NCI-H2171 treated with DMSO at 0.1 percent for 48 hours (cell line): Measurements from ENCODE around the gene GAS2L1.
A peak's percentile ranks its signal among the peaks of the same experiment; 100 is the strongest.

ENCODE experiments used
- DNase-seq: peaks from one replicate; lab custom pipeline; 2025; lab: John Stamatoyannopoulos, UW

GAS2L1 gene

DNA sequence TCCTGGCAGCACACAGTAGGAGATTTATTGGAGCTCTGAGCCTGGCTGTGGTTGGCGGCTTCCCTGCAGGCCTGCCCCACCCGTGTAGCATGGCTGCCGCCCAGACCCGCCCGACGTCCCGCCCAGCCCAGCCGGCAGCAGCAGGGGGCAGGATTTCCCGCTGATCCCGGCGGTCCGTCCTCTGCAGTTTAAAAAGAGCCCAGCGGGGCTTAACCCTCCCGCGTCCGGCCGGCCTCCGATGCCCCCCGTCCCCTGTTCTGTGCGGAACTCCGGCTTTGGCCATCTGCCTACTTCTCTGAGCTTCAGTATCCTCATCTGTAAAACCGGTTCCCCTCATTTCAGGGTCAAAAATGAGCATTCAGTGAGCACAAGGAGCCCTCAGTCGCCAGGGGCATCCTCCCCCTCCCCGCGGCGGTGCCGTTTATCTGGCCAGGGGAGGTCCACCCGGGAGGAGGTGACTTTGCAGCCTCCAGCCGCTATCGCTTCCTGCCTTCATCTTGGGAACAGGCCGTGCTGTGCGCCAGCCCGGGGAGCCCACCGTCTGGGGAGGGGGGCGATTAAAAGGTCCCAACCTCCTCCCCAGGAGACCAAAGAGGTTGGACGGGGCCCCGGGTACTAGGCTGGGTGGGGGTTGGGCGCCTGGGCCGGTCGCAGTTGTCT, at the start of gene GAS2L1:
GAS2L1 (plus strand) TSS at position 476 of the 660 bp plus-strand sequence. CDS start 1,456 bp downstream, outside the sequence.
- peak; percentile 73 for DNase-seq

GRCh38 chr22:29257751-29258181, 48.7 kb upstream of the GAS2L1 start:
- DNase-seq: no peak

GRCh38 chr22:29258407-29259252, 47.8 kb upstream of the GAS2L1 start:
- no peak for DNase-seq

DNA sequence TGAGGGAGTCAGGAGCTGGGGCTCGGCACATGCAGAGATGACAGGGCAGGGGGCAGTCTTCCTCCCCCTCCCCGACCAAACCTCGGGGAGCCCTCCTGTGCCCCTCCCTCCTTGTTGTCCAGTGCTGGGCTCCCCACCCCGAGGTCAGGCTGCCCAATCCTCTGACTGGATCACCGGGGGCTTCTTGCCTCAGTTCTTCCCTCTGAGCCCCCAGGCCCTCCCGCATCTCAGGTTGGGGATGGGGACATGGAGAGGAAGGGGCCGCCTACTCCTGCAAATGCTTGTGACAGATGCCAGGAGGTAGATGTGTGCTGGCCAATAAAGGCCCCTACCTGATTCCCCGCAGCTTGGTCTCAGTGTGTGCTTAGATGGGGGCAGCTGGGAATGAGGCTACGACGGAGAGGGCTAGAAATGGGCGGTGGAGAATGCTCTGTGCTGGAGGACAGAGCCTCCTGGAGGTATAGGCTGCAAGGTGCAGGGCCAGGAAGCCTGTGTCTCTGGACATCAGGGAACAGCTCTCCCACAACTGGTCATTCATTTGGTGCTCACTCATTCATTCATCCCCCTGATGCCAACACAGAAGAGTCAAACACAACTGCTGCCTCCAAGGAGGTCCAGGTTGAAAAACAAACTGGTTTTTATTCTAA, 47.1 kb upstream of the GAS2L1 start:
- no peak for DNase-seq

DNA sequence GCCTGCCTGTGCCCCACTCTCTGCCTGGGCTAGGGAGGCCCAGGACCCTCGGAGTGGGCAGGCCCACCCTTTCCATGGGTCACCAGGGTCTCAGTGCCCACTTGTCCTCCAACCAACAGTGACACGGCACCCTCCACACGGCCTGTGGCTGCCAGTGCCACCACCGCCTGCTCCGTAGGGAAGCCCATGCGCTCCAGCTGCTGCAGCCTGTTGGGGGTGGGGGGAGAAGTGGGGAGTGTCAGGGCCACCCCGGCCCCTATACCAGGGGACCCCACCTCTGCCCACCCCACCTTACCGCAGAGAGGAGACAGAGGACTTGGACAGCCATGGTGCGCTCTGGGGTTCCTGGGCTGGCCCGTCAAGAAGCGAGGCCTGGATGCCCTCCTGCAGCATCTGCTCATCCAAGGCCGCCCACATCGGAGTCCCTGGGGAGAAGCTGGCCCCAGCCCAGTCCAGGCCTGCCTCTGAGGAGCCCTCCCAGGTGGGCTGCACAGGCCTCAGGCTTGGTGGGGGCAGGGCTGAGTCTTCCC, 46.4 kb upstream of the GAS2L1 start:
- DNase-seq: no peak

DNA sequence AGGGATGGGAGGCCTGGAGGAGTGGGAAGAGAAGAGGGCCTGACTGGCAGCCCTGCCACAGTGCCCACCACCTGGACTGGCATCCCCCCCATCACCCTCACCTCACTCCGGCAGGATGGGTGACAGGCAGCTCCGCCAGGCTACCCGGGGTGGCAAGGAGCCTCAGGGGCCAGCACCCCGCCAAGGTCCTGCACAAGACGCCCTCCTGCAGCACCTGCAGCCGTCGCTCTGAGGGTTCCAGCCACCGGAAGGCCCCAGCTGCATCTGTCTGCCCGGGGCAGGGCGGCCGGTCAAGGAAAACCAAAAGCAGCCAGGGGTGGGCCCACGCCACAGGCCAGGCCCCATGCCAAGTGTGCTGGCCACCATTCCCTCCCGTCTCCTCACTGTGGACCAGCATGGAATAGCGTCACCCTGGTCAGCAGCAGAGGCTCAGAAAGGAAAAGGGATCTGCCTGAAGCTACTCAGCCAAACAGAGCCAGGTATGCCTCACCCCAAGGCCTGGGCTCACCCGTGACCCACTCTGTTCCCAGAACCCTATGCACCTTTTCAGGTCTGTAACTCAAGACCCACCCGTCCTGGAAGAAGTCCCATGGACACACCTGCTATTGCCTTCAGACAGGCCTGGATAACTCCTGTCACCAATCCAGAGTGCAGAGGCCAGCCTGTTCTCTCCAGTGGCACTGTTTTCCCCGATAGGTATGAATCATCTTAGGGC, 45.7 kb upstream of the GAS2L1 start:
- DNase-seq: no peak

DNA sequence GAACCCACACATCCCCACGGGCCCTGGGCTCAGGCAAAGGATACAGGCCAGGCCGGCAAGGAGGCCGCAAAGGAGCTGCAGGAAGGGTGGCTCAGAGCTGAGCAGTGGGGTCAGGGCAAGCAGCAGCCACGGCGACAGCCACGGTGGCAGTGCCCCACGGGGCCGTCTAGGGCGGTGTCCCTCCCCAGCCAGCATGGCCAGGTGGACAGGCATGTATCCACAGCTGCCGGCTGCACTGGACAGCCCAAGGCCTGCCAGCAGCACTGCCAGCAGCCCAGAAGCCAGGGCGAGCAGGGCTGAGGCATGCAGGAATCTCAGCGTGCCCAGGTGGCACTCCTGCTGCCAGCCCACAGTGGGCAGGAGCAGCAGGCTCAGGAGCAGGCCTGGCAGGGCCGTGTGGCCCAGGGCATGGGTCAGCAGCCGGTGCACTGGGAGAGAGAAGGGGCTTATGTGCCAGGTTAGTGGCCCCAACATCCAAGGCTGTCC, 42.6 kb upstream of the GAS2L1 start:
- DNase-seq: no peak

DNA sequence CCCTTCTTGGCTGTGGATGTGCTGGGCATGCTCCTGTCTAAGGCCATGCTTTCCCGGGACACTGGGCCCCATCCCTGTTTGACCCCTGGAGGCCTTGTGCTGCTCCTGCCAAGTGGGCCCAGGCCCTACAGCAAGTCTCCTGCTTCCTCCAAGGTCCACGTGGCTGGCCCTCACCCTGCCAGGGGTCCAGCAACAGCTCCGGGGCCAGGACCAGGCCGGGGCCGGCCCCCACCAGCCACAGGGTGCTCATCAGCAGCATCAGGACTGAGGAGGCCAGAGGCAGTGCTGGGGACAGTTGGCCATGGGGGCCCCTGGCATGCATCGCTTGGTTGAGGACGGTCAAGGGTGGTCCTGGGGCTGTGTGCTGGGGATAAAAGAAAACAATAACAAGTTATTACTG, 41.1 kb upstream of the GAS2L1 start:
- no peak for DNase-seq

DNA sequence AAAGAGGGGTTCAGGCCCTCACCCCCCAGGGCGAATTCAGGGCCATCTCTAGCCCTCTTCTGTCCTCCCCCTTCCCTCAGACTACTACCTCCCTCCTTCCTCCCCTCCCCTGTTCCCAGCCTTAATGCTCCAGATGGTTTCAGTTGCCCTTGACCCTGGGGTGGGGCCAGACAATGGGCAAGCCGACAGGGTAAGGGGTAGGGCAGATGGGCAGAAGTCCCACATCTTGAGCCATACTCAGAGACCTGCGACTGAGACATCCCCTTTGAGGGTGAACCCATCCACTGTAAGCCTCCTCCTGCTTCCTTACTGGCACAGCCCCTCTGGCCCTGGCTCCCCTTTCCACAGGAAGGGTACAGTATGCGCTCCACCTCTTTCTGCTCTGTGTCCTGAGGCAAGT, 40.5 kb upstream of the GAS2L1 start:
- DNase-seq: no peak

GRCh38 chr22:29266564-29267461, 39.6 kb upstream of the GAS2L1 start:
- DNase-seq: peak; percentile 24

- no peak for DNase-seq
These were observed 39.0 kb upstream of the GAS2L1 start for GRCh38 chr22:29267462-29267857.

DNA sequence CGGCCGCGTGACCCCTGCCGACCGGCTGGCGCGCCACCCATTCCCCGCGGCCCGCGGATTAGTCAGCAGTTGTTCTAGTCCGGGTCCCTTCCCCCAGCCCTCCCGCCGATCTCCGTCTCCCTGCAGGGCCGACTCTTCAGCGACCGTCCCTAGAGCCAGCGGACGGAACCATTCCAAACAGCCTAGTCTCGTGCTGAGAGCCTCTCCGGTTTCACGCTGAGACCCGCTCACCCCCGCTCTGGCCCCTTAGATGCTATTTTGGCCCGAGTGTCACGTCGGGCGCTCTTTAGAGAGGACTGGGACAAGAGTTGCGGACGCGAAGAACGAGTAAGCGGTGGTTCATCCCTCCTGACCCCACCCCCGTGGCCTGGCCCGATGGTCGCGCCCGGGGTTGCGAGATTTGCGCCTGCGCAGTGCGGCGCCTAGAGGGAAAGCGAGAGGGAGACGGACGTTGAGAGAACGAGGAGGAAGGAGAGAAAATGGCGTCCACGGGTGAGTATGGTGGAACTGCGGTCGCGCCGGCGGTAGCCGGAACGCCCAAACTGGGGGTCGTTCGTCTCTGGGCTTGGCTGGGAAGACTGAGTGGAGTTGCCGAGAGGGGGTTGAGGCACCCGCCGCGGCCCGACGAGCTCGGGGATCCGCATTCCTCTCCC, 38.5 kb upstream of the GAS2L1 start, which contains the start of the genes EWSR1 and RHBDD3:
EWSR1 (plus strand) TSS at position 411 of the 653 bp plus-strand sequence; CDS start at position 480, 69 bp downstream.
RHBDD3 (minus strand) TSS at position 124 of the 653 bp plus-strand sequence. CDS start 2,355 bp downstream, outside the sequence.
- peak; percentile 95 for DNase-seq

GRCh38 chr22:29268511-29269229, 37.8 kb upstream of the GAS2L1 start:
- DNase-seq: peak; percentile 64

DNA sequence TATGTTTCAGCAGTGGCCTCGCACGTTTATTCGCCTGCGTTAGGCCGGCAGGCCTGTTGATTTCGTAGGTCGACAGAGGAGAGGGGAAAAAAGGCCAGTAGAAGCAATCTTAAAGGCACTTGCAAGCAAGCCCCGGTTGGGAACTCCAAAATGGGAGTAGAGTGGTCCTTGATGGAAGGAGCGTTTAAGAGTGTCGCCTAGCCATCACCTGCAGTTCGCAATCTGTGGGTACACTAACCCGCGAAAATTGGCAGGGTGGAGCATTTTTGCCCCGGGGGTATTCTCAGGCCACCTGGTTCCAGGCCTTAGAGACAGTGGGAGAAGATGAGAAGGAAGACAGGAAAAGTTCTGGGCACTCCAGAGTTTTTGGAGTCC, 37.2 kb upstream of the GAS2L1 start:
- DNase-seq: peak; percentile 24

DNA sequence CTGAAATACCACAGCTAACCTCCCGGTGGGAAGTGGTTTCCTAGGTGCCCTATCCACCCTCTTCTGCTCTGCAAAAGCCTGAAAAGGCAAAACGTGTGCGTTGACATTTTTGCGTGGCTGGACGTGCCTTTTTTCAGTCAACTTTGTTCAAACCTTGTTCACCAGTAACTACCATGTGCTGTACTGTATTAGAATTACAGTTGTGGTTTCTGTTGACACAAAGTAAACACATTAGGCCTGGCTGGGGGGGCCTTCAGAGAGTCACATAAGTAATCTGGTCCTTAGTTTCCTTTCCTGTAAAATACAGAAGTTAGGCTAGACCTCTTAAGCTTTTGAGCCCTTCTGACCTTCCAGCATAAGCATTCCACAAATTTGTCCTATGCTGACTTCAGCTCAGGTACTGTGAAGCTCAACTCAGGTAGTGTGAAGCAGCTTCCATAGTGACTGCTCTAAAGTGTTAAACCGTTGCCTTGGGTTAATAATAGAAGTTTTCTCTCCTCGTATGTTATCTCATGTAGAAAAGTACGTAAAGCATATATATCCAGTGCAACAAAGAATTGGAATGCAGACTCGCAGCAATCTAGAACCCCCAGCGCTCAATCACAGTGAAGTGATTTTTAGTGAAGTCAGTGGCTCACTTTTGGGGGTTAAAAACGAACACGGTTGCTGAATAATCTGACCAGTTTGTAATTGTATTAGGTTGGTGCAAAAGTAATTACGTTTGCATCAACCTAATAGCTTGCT, 36.5 kb upstream of the GAS2L1 start:
- no peak for DNase-seq

- no peak for DNase-seq
These were observed 35.8 kb upstream of the GAS2L1 start for GRCh38 chr22:29270475-29271271.

DNA sequence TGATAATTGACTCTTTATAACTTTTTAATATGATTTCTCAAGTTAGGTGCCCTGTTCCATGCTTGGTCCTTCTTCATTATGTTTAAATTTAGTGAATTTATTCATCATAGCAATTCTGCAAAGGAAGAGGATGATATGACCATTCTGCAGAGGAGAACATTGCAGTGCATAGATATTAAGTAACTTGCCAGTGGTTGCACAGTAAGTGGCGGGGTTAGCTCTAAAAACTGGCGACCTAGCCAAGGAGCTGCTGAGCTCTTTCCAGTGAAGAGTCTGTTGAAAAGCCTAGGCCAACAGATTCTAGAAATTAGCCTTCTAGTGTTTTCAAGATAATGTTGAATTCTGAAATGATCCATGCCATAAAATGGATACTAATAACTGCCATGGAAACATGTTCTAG, 33.8 kb upstream of the GAS2L1 start:
- DNase-seq: no peak

DNA sequence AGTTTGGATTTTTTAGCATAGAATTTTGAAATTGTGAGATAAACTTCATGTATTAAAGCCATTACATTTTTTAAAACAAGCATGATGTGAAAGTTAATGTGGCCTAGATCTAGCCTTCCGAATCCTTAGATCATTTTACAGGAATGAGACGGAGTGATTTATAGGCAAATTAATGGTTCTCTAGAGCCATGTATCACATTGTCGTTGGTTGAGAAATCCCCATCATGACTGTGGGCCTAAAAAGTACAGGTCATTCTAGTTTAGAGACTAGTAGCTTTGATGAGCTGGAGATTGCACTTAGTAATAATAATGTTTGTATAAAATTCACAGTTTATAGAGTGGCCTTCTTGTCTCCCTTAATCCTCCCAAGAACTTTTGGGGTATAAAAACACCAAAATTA, 31.3 kb upstream of the GAS2L1 start:
- DNase-seq: no peak
